Measurements from ENCODE around the gene SPEG.
A peak's percentile ranks its signal among the peaks of the same experiment; 100 is the strongest.
"Not testable (repeated sequence)": the region's sequence is repeated elsewhere in the genome, so short reads cannot be mapped to it uniquely, and the experiment has no call there.

The SPEG gene

DNA sequence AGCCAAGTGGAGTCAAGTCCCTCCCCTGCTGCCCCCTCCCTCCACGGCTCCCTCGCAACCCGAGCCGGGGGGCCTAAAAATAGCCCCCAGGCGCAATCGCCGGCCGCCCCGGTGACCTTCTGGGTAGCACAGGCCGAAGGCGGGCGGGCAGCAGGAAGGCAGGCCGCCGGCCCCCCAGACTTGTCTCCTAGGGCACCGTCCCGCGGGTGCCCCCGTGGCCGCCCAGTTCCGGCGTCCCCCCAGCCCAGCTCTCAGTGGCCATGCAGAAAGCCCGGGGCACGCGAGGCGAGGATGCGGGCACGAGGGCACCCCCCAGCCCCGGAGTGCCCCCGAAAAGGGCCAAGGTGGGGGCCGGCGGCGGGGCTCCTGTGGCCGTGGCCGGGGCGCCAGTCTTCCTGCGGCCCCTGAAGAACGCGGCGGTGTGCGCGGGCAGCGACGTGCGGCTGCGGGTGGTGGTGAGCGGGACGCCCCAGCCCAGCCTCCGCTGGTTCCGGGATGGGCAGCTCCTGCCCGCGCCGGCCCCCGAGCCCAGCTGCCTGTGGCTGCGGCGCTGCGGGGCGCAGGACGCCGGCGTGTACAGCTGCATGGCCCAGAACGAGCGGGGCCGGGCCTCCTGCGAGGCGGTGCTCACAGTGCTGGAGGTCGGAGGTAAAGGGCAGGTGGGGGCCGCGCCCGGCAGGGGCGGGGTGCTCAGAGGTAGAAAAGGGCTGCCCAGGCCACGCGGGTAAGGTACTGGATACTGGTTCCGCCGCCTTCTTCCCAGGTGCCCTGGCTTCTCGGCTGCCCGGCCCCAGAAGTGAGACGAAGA lies at the start of gene SPEG:
SPEG (plus strand) TSS at position 126 of the 808 bp plus-strand sequence; CDS start at position 261, 135 bp downstream.
- no peak for FAIRE-seq

DNA sequence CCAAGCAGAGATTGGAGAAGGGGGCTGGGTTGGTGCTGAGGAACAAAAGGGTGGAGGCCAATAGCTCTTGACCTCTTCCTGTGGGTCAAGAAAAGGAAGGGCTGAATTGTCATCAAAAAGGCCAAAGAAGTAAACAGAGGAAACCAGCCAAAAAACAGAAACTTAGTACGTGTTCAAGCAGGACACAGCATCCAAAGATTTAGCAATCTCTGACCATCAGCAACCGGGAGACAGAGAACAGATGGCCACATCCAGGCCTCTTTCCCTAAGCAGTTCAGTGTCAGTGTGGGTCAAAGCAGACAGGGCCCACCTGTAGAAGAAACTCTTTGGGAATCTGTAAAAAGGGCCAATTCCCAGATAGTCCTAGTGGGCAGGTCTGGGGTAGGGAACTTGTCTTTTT lies 49.8 kb upstream of the SPEG start:
- DNase-seq (ENCODE audit: insufficient read length, low spot score) (no peak), FAIRE-seq (no peak)

More for the DNA sequence above, at the start of gene SPEG:
- no peak for DNase-seq (ENCODE audit: insufficient read length, low spot score)

- FAIRE-seq = no peak
- DNase-seq (ENCODE audit: insufficient read length, low spot score) = no peak
These were observed 48.6 kb upstream of the SPEG start for GRCh38 chr2:219385958-219386520.

- DNase-seq (ENCODE audit: insufficient read length, low spot score) (no peak), FAIRE-seq (no peak)
These were observed 47.9 kb upstream of the SPEG start for GRCh38 chr2:219386532-219387280.

DNA sequence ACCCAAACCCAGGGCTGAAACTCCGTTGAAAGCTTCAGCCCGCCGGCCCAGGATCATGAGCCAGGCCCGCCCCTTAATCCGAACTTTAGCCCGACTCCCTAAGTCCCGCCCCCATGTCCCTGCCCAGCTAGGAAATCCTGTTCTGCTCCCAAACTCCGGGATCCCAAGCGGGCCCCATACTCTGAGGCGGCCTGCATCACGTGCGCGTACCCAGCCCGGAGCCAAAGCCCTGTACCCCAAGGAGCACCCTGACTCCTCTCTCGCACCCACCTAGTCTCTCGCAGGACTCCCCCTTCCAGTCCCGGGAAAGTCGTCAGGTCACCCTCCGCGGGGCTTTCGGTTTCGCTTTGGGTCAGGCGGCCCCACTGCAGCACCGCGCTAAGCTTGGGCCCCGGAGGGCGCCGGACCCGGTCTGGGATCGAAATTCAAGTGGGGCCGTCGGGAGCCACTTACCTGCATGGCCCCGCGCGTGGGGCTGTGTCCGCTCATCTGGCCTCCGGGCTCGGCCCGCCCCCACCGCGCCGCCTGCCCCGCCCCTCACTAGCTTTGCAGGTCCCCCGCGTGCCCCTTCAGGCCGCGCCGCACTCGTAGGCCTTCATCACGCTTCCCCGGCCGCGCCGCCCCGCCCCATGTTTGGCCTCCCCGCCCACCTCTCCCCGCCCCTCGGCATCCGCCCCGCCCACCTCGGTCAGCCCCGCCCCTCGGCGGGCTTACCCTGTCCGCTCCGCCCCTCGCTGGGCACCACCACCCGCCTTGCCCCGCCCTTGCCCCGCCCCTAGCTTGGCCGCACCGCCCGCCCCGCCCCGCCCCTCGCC lies 47.1 kb upstream of the SPEG start, which contains the start of gene DNPEP:
DNPEP (minus strand) TSS at position 607 of the 815 bp plus-strand sequence; CDS start at position 489, 118 bp downstream.
- peak; percentile 75 for FAIRE-seq
- peak; percentile 78 for DNase-seq (ENCODE audit: insufficient read length, low spot score)

DNA sequence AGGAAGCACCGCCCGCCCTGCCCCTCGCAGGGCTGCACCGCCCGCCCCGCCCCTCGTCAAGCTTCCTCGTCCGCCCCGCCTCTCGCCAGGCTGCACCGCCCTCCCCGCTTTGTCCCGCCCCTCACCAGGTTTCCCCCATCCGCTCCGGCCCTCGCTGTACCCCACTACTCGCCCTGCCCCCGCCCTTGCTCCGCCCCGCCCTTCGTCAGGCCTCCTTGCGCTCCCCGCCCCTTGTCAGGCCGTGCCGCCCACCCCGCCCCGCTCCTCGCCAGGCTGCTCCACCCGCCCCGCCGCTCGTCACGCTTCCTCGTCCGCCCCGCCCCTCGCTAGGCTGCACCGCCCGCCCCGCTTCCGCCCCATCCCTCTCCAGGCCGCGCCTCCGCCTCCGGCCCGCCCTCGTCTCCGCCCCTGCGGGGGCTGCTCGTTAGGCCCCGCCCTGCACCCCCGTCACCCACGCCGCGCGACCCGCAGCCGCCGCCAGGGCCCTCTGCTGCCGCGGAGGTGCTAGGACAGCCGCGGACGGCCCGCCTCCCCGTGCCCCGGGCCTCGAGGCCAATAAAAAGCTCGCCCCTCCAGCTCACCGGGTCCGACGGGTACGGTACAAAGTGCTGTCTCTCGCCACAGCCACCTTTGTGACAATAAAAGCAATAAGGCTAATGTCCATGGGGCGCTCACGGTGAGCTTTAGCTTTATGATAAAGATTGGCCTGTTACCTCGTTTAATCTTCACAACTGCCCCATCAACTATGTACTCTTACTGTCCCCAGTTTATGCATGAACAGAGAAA lies 46.3 kb upstream of the SPEG start:
- FAIRE-seq (peak; percentile 90), DNase-seq (ENCODE audit: insufficient read length, low spot score) (peak; percentile 84)

DNA sequence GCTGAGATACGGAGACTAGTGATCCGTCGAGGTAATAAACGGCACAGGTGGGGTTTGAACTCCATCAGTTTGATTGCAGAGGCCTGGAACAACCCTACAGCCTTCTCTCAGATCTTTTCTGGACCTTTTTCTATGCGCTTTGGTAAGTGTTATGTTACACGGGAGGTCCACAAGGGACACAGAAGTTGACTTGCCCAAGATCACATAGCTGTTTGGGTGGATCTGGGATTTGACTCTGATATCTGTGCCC lies 45.8 kb upstream of the SPEG start:
- DNase-seq (ENCODE audit: insufficient read length, low spot score) (no peak), FAIRE-seq (peak; percentile 76)

GRCh38 chr2:219392754-219393153 lies 41.9 kb upstream of the SPEG start:
- FAIRE-seq = no peak

DNA sequence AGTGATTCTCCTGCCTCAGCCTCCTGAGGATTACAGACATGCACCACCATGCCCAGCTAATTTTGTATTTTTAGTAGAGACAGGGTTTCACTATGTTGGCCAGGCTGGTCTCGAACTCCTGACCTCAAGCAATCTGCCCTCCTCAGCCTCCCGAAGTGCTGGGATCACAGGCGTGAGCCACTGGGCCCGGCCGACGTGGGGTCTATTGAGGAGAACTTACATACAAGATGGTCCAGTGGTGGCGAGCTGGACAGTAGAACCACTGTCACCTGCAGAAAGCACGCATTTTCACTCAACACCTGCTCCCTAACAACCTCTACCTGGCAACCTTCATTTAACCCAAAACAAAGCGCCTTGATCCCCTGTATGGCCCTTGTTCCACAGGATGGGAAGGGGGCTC lies 39.6 kb upstream of the SPEG start:
- DNase-seq (ENCODE audit: insufficient read length, low spot score); FAIRE-seq: not testable (repeated sequence)

More at GRCh38 chr2:219392754-219393153, 41.9 kb upstream of the SPEG start:
- DNase-seq (ENCODE audit: insufficient read length, low spot score) = no peak

DNA sequence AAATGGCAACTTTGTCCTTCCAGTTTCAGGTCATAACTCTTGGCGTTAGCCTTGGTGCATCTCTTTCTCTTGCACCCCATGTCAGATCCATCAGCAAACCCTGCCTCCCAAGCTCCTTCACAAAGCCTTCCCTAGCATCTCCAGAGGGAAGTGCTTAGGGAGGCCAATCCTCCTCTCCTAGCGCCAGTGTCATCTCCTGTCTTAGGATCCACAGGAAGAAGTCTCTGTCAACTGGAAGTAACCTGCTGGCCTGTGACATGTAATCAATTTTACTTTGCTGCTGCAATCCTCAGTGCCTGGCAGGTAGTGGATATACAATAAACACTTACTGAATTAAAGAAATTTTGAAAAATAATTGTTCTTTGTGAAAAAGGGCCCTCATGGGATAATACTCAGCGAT lies 39.0 kb upstream of the SPEG start:
- DNase-seq (ENCODE audit: insufficient read length, low spot score) = no peak
- no peak for FAIRE-seq

DNA sequence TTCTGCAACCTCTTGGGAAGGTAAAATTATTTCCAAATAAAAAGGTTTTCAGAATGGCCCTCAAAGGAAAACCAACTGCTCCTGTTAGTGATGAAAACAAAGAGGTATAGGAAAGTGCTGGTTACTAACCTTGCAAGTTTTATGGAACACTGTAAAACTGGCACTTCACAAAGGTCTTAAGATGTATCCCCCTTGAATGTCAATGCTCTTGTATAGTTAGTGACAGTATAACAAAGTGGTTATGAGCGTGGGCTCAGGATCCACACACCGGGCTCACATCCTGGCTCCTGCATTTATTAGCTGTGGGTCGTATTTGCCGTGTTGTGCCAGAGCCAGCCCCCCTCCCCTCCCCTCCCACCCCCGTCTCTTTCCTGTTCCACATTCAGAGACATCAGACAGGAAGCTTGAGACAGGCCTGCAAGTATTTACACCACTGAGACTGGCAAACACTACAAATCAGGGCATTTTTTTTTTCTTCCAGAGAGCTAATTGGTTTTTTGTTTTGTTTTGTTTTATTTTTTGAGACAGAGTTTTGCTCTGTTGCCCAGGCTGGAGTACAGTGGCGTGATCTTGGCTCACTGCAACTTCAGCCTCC lies 37.7 kb upstream of the SPEG start:
- FAIRE-seq = no peak

GRCh38 chr2:219398721-219399363 lies 35.8 kb upstream of the SPEG start:
- DNase-seq (ENCODE audit: insufficient read length, low spot score) (no peak), FAIRE-seq (no peak)

More for the DNA sequence above, 37.7 kb upstream of the SPEG start:
- no peak for DNase-seq (ENCODE audit: insufficient read length, low spot score)

- DNase-seq (ENCODE audit: insufficient read length, low spot score) = no peak
- FAIRE-seq = no peak
These were observed 34.7 kb upstream of the SPEG start for GRCh38 chr2:219399716-219400478.

- no peak for FAIRE-seq
These were observed 34.1 kb upstream of the SPEG start for GRCh38 chr2:219400562-219400961.

GRCh38 chr2:219401606-219402005 lies 33.0 kb upstream of the SPEG start:
- no peak for DNase-seq (ENCODE audit: insufficient read length, low spot score)
- no peak for FAIRE-seq

More at GRCh38 chr2:219400562-219400961, 34.1 kb upstream of the SPEG start:
- no peak for DNase-seq (ENCODE audit: insufficient read length, low spot score)

DNA sequence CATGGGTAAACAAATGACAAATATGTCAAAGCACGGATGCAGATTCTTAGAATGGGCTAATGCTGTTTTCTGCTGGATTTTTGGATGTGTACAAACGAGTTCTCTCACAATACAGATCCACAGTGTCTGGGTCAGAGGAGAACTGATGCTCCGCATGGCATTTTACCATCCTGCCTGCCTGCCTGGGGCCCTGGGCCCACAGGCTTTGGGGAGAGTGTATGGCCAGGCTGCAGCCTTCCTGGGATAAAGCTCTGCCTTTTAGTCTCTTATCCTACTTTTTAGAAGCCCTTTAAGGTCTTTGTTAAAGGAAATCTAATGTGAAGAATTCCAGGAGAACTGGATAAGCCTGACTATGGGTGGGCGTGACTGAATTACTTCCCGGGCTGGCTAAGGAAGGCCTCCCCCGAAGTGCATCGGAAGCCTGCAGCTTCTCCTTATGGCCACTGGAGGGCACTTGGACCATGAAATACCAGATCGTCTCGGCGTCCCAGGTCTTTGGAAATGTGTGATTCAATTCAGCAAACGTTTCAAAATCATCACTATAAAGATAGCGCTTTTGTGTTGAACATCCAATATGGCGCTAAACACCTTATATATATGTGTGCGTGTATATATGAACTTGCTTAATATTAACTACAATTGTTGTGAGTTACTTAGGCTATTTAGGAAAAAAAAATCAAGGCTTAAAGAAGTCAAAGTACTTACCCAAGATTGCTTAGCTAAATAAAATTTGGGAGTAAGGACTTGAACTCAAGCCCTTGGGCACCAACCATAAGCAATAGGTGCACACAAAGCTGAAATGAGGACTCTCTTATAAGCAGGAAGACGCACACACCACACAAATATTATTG lies 31.8 kb upstream of the SPEG start:
- peak; percentile 61 for DNase-seq (ENCODE audit: insufficient read length, low spot score)
- peak; percentile 61 for FAIRE-seq

- no peak for FAIRE-seq
- no peak for DNase-seq (ENCODE audit: insufficient read length, low spot score)
These were observed 30.8 kb upstream of the SPEG start for GRCh38 chr2:219403861-219404260.
